ENCODE data around the gene TARS2. TPM values are rescaled to one million over a fixed set of nuclear protein-coding genes. Genes with fewer than 3 reads are reported as not detected.

Gene TARS2
- total RNA-seq, 2 experiments from 2014 or later, result 31.9 to 35.9 TPM

DNA sequence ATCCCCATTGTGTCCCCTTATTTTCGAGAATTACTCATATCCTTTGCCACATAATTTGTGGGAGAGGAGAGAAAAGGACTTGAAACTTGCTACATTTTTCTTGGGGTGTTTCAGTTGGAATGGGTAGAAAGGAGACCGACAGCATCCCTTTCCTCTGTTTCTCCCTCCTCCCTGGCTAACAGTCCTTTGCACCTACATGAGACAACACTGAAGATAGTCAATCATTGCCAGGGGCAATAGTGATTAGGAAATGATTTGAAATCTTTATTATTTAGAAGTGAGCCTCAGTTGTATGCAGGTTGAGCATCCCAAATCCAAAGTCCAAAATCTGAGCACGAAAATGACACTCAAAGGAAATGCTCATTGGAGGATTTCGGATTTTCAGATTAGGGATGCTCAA is 7.8 kb upstream of the TARS2 start:
- DNase-seq, result no peak
- Mint-ChIP-seq H3K9me3 (no peaks in the 10 kb centered on the region), H3K27ac (peak overlapping the region; percentile 13), H3K36me3 (ENCODE audit: low read depth) (no peaks in the 10 kb centered on the region), H3K4me3 (no peak overlapping the region), H3K27me3 (peaks cover 5% of the 10 kb centered on the region), H3K4me1 (no peaks in the 10 kb centered on the region)
- POLR2A ChIA-PET, result no interaction called here
- CTCF ChIA-PET, result interaction anchor here (0.7 kb wide), 1 partner anchor 181 kb away, joined by 3 read pairs; no protein-coding TSS in a partner anchor

DNA sequence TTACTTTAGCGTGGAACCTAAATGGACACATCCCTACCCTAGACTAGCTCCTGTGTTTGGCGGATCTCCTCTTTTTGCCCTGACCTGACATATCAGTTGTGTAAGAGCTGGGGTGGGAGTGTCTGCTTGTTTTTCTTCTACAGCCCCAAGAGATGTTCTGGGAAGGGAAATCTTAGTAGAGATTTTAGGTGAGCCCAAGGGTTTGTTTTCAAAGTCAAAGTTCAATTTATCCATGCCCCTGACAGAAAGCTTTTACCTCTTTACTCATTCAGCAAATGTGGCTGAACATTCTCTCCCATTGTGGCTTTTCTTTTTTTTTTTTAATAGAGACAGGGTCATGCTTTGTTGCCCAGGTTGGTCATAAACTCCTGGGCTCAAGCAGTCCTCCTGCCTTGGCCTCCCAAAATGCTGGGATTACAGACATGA is 7.3 kb upstream of the TARS2 start:
- no peaks in the 10 kb centered on the region for H3K36me3 Mint-ChIP-seq (ENCODE audit: low read depth)
- H3K27ac Mint-ChIP-seq, result no peak overlapping the region
- ChIA-PET POLR2A (no interaction called here), CTCF (interaction anchor here (0.6 to 0.7 kb wide), 3 partner anchors 32 to 181 kb away, joined by 3 to 7 read pairs (median 3); no protein-coding TSS in a partner anchor)
- no peak for DNase-seq
- H3K4me1 Mint-ChIP-seq, result no peaks in the 10 kb centered on the region
- peaks cover 5% of the 10 kb centered on the region for H3K27me3 Mint-ChIP-seq
- H3K4me3 Mint-ChIP-seq, result no peak overlapping the region
- no peaks in the 10 kb centered on the region for H3K9me3 Mint-ChIP-seq

DNA sequence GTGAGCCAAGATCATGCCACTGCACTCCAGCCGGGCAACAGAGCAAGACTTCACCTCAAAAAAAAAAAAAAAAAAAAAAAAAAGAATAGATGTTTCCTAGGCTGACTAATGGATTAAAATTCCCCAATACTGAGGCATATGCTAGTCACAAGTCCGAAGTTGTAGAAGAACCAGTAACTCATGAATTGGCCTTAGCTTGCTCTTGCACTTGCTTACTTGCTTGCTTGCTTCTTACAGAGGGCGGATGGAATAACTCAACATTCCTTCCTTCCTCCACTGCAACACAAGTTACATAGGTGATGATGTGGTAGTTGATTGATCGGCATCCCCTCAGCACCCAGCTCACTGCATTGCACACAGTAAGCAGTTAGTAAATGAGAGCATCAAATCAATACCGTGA is 2.8 kb upstream of the TARS2 start:
- peaks cover 7% of the 10 kb centered on the region for H3K36me3 Mint-ChIP-seq (ENCODE audit: low read depth)
- no peaks in the 10 kb centered on the region for H3K9me3 Mint-ChIP-seq
- CTCF ChIA-PET, result interaction anchor here (1.1 to 1.4 kb wide), 2 partner anchors 17 to 76 kb away, joined by 3 read pairs; no protein-coding TSS in a partner anchor
- peaks cover 22% of the 10 kb centered on the region for H3K4me1 Mint-ChIP-seq
- POLR2A ChIA-PET, result no interaction called here
- peaks cover 3% of the 10 kb centered on the region for H3K27me3 Mint-ChIP-seq
- no peak for DNase-seq
- no peak overlapping the region for H3K27ac Mint-ChIP-seq
- no peak overlapping the region for H3K4me3 Mint-ChIP-seq

DNA sequence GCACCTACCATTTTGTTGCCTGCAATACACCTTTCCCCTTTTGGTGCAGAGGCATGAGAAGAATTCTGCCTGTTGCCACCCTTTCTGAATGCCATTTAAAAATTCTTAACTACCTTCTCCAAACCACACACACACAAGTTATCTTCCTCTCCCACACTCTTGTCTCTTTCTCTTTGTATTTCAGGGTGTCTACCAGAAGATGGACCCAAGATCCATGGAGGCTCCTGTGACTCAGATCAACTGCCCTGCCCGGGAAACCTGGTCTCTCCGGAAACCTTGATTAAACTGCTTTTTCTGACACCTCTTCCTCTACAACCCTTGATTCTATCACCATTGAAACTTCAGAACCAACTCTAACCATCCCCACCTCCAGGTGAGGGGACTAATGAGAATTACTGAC is 2.4 kb upstream of the TARS2 start:
- CTCF ChIA-PET, result interaction anchor here (1.1 to 1.4 kb wide), 2 partner anchors 17 to 76 kb away, joined by 3 read pairs; no protein-coding TSS in a partner anchor
- no peak for DNase-seq
- POLR2A ChIA-PET, result no interaction called here
- Mint-ChIP-seq H3K4me1 (peaks cover 22% of the 10 kb centered on the region), H3K4me3 (no peak overlapping the region), H3K36me3 (ENCODE audit: low read depth) (peaks cover 8% of the 10 kb centered on the region), H3K27me3 (peaks cover 1% of the 10 kb centered on the region), H3K9me3 (no peaks in the 10 kb centered on the region), H3K27ac (no peak overlapping the region)

DNA sequence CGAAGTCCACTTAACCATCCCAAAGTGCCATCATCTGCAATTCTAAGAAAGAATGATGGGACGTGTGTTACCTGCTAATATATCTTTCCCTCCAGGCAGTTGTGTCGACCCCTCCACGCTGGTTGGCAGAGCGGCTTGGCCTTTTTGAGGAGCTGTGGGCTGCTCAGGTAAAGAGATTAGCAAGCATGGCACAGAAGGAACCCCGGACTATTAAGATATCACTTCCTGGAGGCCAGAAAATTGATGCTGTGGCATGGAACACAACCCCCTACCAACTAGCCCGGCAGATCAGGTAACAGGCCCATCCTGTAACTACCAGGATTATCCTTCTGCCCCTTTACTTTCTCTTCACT is 520 bp downstream of the TARS2 start:
- peaks cover 22% of the 10 kb centered on the region for H3K4me1 Mint-ChIP-seq
- DNase-seq, result no peak
- CTCF ChIA-PET, result interaction anchor here (0.9 to 1.9 kb wide), 3 partner anchors 16 to 72 kb away, joined by 3 to 5 read pairs (median 3); no protein-coding TSS in a partner anchor
- H3K36me3 Mint-ChIP-seq (ENCODE audit: low read depth), result peaks cover 23% of the 10 kb centered on the region
- POLR2A ChIA-PET, result no interaction called here
- H3K27ac Mint-ChIP-seq, result peak overlapping the region; percentile 98
- H3K4me3 Mint-ChIP-seq, result peak overlapping the region; percentile 95
- no peaks in the 10 kb centered on the region for H3K9me3 Mint-ChIP-seq
- no peaks in the 10 kb centered on the region for H3K27me3 Mint-ChIP-seq

DNA sequence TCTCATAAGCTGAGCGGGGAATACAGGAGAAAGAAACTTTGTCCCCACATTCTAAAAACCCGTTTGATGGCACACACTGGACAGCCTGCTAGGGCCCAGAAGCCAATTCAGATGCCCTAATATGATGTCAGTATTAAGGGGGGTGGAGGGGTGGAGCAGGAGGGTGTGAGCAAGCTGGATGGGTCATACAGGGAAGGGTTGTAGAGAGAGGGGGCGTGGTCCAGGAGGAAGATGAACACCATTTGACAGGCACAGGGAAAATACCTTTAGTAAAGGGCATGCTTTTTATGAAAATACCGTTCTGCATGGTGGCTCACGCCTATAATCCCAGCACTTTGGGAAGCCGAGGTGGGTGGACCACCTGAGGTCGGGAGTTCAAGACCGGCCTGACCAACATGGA is 6.0 kb downstream of the TARS2 start:
- ChIA-PET CTCF (interaction anchor here (1.1 kb wide), 1 partner anchor 72 kb away, joined by 3 read pairs; no protein-coding TSS in a partner anchor), POLR2A (interaction anchor here (0.8 kb wide), 1 partner anchor 122 kb away, joined by 3 read pairs; no protein-coding TSS in a partner anchor)
- Mint-ChIP-seq H3K36me3 (ENCODE audit: low read depth) (peaks cover 35% of the 10 kb centered on the region), H3K4me3 (no peak overlapping the region), H3K27me3 (no peaks in the 10 kb centered on the region), H3K9me3 (no peaks in the 10 kb centered on the region), H3K27ac (no peak overlapping the region), H3K4me1 (peaks cover 9% of the 10 kb centered on the region)
- no peak for DNase-seq

DNA sequence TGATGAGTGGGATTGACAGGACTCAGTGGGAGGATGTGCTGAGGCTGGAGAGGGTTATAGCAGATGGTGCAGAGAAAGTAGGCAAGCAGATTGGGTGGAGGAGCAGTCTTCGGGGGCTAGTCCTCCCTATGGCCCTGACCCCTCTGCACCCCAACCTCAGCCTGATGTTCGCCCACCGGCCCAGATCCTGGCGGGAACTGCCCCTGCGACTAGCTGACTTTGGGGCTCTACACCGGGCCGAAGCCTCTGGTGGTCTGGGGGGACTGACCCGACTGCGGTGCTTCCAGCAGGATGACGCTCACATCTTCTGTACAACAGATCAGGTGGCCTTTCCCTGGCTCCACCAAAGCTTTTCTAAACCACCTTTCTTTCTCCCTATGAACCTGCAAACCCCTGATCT is 11.1 kb downstream of the TARS2 start:
- Mint-ChIP-seq H3K27ac (no peak overlapping the region), H3K4me3 (no peak overlapping the region), H3K9me3 (no peaks in the 10 kb centered on the region), H3K36me3 (ENCODE audit: low read depth) (peaks cover 31% of the 10 kb centered on the region), H3K27me3 (no peaks in the 10 kb centered on the region), H3K4me1 (no peaks in the 10 kb centered on the region)
- no peak for DNase-seq
- POLR2A ChIA-PET, result no interaction called here
- CTCF ChIA-PET, result interaction anchor here (1.4 kb wide), 1 partner anchor 51 kb away, joined by 4 read pairs; the partner anchor contains the start of gene ADAMTSL4

DNA sequence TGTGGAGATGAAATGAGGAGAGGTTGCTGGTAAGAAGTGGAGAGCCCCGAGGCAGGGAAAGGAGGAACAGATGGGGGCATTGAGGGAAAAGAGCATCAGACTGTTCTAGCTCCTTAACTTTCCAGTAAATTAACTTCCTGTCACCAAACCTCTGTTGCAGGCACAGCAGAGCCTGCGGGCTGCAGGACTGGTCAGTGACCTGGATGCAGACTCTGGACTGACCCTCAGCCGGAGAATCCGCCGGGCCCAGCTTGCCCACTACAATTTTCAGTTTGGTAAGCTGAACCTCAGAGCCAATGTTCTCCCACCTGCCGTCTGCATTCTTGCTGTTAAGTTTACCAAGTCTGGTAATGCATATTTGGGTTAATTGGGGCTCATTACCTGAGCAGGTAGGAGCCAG is 18.2 kb downstream of the TARS2 start:
- Mint-ChIP-seq H3K9me3 (no peaks in the 10 kb centered on the region), H3K4me3 (no peak overlapping the region), H3K4me1 (peaks cover 5% of the 10 kb centered on the region), H3K27me3 (no peaks in the 10 kb centered on the region), H3K27ac (no peak overlapping the region), H3K36me3 (ENCODE audit: low read depth) (peaks cover 27% of the 10 kb centered on the region)
- CTCF ChIA-PET, result interaction anchor here (0.6 kb wide), 1 partner anchor 10 kb away, joined by 3 read pairs; no protein-coding TSS in a partner anchor
- no peak for DNase-seq
- POLR2A ChIA-PET, result no interaction called here

DNA sequence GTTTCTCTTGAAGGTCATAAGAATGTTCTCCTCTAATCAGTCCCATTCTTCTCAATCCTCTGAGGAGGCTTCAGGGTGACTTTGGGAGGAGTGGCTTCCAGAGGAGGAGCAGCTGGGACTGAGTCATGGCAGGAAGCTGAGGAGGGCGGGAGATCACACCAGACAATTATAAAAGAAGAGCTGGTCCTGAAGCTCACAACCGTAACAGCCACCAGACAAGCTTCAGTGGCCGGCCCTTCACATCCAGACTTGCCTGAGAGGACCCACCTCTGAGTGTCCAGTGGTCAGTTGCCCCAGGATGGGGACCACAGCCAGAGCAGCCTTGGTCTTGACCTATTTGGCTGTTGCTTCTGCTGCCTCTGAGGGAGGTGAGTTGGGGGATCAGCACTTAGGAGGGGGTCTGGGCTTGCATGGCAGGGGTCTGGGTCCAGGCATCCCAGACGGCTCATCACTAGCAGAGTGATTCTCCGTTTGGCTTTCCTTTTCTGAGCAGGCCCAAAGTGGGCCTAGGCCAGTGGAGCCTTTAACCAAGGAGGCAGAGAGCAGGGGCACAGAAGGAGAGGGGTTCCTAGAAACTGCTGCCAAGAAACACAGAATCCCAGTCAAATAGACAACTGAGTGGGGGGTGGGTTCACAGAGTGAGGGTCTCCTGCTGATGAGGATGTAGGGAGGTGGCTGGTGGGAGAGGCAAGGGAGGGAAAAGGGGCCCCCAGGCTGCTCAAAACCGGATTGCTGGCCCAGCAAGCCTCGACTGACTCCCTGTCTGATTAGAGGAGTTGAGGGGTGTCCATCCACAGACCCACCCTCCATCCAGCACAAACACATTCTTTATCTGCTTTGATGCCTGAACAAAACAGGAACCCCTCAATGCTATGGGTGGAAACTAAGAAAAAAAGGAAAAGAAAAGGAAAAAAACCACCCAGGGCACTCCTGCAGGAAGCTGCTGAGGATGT is 21.0 kb downstream of the TARS2 start, which contains the start of gene ECM1:
TSS of gene ECM1 (plus strand) at position 198 of the 953 bp plus-strand sequence. CDS start at position 299, 101 bp downstream.
- Mint-ChIP-seq H3K4me3 (no peak within 1 kb of the TSS), H3K4me1 (peaks cover 5% of the 10 kb centered on the region), H3K9me3 (no peaks in the 10 kb centered on the region), H3K36me3 (ENCODE audit: low read depth) (peaks cover 19% of the 10 kb centered on the region), H3K27ac (no peak within 1 kb of the TSS), H3K27me3 (no peaks in the 10 kb centered on the region)
- ChIA-PET CTCF (interaction anchor here (0.8 to 2.8 kb wide), 3 partner anchors 8 to 51 kb away, joined by 3 to 9 read pairs (median 6); partner anchors contain the start of gene FALEC), POLR2A (no interaction called here)
- DNase-seq, result no peak

DNA sequence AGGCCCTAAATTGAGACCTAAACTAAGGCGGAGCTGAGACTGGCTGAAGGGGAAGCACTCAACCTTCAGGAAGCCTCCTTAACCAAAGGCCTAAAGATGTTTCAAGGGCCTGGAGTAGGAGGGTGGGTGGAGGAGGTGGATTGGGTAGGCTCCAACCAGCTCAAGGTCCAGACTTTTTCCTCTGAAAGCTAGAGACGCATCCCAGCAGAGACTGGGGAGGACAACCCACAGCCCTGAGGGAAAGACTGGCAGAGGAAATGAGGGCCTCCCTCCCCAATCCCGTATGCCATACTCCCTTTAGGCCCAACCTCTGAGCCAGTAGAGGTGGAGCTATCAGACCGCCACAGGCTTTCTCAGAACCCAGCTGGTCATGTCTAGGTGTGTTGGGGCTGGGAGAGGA is 21.8 kb downstream of the TARS2 start:
- DNase-seq, result no peak
- Mint-ChIP-seq H3K27ac (no peak overlapping the region), H3K4me3 (no peak overlapping the region), H3K4me1 (peaks cover 5% of the 10 kb centered on the region), H3K9me3 (no peaks in the 10 kb centered on the region), H3K27me3 (no peaks in the 10 kb centered on the region), H3K36me3 (ENCODE audit: low read depth) (peaks cover 18% of the 10 kb centered on the region)
- ChIA-PET POLR2A (no interaction called here), CTCF (interaction anchor here (0.5 to 2.8 kb wide), 3 partner anchors 8 to 134 kb away, joined by 3 to 9 read pairs (median 3); partner anchors contain the start of gene FALEC)

DNA sequence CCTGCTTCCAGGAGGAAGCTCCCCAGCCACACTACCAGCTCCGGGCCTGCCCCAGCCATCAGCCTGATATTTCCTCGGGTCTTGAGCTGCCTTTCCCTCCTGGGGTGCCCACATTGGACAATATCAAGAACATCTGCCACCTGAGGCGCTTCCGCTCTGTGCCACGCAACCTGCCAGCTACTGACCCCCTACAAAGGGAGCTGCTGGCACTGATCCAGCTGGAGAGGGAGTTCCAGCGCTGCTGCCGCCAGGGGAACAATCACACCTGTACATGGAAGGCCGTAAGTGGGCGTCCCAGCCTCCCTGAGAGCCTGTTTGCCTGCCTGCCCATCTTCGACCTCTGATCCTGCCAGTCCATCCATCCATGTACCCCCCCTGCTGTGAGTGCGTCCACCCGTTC is 24.3 kb downstream of the TARS2 start:
- ChIA-PET POLR2A (no interaction called here), CTCF (interaction anchor here (0.6 kb wide), 1 partner anchor 31 kb away, joined by 3 read pairs; no protein-coding TSS in a partner anchor)
- Mint-ChIP-seq H3K9me3 (no peaks in the 10 kb centered on the region), H3K27me3 (no peaks in the 10 kb centered on the region), H3K4me1 (peaks cover 17% of the 10 kb centered on the region), H3K27ac (no peak overlapping the region), H3K4me3 (no peak overlapping the region), H3K36me3 (ENCODE audit: low read depth) (peaks cover 9% of the 10 kb centered on the region)
- DNase-seq, result no peak

DNA sequence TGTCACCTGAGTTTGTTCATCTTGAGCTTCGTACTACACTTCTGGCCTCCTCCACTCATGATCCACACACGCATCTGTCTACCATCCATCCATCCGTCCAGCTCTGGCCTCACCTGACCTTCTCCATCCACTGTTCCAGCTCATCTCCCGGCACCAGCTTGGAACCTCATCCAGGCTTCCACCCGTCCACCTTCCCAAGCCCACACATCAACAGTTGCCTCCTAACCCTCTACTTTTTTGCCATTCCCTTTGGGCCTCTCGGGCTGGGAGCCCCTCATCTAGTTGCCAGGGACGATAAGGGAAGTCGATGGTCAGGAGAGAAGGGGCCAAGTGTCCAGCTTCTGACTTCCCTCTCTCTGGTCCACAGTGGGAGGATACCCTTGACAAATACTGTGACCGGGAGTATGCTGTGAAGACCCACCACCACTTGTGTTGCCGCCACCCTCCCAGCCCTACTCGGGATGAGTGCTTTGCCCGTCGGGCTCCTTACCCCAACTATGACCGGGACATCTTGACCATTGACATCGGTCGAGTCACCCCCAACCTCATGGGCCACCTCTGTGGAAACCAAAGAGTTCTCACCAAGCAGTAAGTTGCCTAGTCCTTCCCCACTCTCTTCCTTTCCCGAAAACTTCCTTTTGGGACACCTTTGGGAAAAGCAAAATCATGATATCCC is 24.9 kb downstream of the TARS2 start:
- Mint-ChIP-seq H3K4me3 (no peak overlapping the region), H3K9me3 (no peaks in the 10 kb centered on the region), H3K27ac (peak overlapping the region; percentile 21), H3K36me3 (ENCODE audit: low read depth) (peaks cover 4% of the 10 kb centered on the region), H3K4me1 (peaks cover 20% of the 10 kb centered on the region), H3K27me3 (no peaks in the 10 kb centered on the region)
- CTCF ChIA-PET, result interaction anchor here (0.6 to 1.0 kb wide), 2 partner anchors 25 to 32 kb away, joined by 3 read pairs; partner anchors contain the start of gene TARS2
- POLR2A ChIA-PET, result interaction anchor here (0.6 kb wide), 1 partner anchor 51 kb away, joined by 3 read pairs; no protein-coding TSS in a partner anchor
- DNase-seq, result no peak
